HL-60/S4 treated with phorbol 12-myristate 13-acetate at 8.2 ng/mL for 4 days and 3 days (cell line): ENCODE data around the gene PTGES3L.

ENCODE experiments used
- in situ Hi-C: fragments of 300-500 bp; cut with MboI; formaldehyde crosslinking; loops from 2 replicates; pipeline ENCODE4 v1.15.0; 2022; ENCODE audit warnings: low sequenced_read_pairs

PTGES3L gene

DNA sequence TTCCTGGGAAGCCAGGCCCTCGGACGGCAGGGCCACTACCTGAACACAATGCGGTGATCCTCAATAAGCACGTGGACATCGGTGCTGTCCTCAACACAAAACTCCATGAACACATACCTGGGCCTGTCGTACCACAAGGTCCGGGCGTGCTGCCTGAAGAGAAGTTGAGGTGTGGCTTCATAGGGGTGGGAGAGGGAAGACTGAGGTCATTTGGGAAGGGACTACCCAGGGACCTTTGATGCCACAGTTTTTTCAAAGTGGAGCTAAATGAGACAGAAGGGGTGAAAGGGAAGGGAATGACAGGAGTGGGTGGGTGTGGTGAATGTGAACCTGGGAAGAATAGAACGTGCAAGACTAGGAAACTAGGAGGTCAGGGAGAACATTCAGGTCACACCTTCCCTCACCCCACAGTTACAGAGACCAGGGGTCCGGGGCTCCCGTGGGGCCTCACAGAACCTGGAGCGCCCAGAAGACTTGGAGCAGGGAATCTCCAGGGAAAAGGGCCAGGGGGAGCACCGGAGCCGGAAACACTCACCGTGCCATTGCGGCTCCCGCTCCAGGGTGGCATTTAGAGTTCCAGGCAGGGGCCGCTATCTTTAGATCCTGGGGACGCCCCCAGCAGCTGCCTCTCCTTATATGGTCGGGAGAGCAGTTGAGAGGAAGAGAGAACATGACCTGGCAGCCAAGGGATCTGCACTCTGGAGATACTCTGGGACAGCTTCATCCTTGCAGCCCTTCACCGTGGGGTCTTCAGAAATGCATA lies at the start of gene PTGES3L:
Gene PTGES3L, minus strand, starts transcription at position 570 of the 763 bp plus-strand sequence. Its CDS starts 27 bp downstream, at position 543.
- in situ Hi-C loops: no loop called here

DNA sequence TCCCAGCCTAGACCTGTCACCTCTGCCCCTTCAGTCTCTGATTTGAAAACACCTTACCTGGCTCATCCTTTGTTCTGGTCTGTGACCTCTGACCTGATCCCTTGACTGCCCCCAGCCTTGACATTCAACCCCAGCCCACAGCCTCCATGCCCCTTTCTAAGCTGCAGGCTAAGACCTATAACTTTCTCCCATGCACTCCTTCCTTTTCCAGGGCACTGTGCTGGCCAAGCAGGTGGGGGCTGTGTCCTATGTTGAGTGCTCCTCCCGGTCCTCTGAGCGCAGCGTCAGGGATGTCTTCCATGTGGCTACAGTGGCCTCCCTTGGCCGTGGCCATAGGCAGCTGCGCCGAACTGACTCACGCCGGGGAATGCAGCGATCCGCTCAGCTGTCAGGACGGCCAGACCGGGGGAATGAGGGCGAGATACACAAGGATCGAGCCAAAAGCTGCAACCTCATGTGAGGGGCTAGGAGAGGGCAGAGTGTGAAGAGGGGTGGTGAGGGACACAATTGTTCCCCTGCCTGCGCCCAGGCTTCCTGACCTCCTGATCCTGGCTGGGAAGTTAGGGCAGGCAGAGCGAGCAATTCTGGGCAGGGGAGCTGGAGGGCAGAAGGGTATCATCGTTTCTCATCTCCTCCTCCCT lies 48.5 kb upstream of the PTGES3L start:
- in situ Hi-C loops: no loop called here

DNA sequence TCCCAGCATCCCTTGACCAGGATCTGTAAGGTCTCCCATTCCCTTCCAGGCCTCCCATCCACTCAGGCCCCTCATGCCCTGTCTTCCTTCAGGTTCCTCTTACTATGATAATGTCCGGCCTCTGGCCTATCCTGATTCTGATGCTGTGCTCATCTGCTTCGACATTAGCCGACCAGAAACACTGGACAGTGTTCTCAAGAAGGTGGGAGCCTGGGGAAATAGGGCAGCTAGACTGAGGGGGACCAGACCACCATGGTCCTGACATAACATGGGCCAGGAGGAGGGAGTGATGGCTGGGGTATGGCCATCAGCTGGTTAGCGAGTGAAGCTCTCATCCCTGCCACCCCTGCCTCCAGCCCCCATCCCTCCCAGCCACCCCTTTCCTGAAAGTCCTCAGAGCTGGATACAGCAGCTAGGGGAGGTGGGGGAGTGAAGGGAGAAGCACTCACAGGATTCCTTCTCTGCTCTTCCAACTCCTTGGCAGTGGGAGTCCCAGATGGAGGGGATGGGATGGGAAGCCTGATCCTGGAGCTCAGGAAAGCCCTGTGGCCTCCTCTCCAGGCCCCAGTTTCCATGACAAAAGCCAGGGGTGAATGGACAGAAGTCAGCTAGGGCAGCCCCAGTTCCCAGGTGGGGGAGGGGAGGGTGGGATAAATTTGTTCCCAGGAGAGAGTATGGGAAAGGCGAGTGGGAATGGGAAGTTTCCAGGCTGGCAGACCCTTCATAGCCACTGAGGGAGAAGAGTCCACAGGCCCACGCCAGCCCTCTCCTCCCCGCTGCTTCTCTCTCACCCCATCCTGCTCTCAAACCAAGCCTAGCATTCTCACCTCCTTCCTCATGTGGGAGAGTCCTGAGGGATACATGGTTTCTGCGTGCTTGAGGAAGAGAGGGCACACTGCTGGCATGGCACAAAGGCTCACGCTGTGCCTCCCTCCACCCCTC lies 47.5 kb upstream of the PTGES3L start:
- in situ Hi-C loops: no loop called here

DNA sequence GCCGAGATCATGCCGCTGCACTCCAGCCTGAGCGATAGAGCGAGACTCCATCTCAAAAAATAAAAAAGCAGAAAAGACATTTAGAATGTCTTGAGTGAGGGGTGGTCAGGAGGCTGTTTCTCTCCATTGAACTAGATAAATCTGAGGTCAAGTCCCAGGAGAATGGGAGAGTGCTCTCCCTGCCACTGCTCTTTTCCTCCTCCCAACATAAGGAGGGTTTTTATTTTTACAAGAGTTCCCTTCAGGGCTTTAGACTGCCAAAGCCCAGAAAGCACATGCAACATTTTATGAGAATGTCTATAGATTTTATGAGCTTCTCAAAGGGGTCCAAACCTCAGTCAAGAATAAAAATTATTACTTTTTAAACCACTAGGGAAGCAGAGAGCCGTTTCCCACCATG lies 46.7 kb upstream of the PTGES3L start:
- in situ Hi-C loops: no loop called here

DNA sequence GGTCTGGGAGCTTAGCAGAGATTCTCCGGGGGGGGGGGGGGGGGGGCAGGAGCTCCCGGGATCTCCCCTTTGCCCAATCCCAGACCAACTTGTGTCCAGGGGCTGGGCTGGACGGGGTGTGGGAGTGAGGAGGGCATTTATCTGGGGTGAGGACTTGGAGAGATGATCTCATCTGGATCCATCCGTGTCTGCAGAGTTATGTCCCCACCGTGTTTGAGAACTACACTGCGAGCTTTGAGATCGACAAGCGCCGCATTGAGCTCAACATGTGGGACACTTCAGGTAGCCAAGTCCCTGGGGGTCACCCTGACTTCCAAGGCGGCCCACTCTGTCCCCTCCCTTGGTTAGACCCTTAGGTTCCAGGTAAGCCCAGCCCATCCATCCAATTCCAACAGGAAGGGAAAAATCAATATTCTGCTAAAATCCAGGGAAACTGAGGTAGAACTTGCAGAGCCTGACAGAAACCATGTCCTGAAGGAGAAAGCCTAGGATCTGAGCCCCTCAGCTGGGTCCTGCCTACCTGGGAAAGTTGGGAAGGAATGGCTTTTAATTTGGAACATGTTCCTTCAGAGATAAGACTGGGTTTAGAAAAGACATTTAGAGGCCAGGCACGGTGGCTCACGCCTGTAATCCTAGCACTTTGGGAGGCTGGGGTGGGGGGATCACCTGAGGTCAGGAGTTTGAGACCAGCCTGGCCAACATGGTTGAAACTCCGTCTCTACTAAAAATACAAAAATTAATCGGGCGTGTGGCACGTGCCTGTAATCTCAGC lies 46.1 kb upstream of the PTGES3L start:
- in situ Hi-C loops: no loop called here

DNA sequence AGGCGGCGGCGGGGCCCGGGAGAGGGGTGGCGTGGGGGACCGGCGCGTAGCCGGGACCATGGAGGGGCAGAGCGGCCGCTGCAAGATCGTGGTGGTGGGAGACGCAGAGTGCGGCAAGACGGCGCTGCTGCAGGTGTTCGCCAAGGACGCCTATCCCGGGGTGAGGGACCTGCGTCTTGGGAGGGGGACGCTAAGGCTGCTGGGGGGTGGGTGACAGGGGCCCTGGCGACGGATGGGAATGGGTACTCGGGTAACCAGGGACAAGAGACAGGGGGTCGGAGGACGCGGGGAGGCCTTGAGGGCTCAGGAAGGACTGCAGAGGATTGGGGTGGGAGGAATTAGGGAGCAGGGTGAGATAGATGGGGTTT lies 45.4 kb upstream of the PTGES3L start:
- in situ Hi-C loops: no loop called here

DNA sequence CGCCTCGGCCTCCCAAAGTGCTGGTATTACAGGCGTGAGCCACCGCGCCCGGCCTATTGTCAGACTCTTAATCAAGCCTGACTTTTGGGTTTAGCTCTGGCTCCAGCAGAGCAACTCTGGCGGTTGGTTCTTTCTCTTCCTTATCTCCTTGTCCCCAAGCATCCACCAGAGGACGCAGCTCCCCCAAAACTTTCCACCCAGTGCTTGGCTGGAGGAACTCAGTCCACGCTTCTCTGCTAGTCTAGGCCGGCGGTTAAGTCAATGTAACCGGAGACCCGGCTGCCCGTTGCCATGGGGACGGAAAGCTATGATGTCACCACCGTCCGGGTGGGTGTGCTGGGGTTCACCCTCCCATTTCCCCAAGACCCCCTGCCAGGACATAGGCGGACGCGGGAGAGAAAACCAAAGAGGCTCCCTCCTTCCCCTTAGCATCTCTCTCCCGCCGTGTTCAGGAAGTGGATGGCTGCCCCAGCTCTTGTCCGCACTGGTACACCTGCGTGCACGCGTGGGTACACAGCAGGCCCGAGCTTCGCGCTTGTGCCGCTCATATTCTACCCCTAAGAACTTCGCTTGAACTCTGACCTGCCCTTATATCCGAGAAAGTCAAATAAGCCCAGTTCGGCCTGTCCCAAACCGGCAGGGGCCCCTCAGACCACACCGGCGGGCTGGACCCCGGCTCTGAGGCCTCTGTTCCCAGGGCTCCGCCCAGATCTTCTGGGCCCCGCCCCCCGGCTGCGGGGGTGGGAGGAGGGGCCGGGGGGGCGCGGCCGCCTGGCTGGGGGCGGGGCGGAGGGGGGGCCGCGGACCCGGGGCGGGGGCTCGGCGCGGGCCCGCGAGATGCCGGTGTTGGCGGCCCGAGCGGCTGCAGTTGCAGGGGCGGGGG lies 44.8 kb upstream of the PTGES3L start, which contains the start of gene RND2:
Gene RND2, plus strand, starts transcription at position 825 of the 883 bp plus-strand sequence. CDS start 117 bp downstream, outside the sequence.
- in situ Hi-C loops: no loop called here

DNA sequence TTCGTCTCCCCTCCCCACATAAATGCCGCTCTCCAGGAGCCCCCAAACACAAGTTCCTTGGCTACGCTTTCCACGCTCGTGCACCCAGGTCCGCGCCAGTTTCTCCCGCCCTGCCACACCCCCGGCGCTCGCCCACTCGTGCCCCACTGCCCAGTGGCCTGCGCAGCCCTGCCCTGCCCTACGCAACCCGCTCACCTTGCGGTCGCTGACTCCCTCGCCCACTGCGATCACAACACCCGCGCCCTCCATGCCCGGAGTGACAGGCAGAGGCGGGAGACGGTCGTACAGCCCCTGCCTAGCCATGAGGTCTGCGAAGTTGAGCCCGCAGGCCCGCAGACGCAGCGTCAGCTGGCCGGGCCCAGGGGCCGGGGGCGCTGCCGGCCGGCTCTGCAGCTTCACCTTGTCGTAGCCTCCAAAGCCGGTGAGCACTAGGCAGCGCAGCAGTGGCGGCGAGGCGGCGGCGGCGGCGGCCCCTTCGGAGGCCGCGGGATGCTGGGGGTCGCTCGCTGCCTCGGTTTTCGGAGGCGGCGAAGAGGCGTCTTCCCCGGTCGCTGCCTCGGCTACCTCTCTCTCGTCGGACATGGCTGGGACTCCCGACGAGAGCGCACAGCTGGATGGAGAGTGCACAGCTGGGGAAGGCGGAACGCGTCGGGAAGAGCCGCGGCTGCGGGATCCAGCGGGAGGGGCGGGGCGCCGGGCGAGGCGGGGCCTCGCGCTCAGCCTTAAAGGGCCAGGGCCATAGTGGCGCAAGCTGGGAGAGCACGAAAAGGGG lies 42.0 kb upstream of the PTGES3L start, which contains the start of gene VAT1:
Gene VAT1, minus strand, starts transcription at position 645 of the 772 bp plus-strand sequence. Its CDS starts 63 bp downstream, at position 582.
- in situ Hi-C loops: no loop called here

DNA sequence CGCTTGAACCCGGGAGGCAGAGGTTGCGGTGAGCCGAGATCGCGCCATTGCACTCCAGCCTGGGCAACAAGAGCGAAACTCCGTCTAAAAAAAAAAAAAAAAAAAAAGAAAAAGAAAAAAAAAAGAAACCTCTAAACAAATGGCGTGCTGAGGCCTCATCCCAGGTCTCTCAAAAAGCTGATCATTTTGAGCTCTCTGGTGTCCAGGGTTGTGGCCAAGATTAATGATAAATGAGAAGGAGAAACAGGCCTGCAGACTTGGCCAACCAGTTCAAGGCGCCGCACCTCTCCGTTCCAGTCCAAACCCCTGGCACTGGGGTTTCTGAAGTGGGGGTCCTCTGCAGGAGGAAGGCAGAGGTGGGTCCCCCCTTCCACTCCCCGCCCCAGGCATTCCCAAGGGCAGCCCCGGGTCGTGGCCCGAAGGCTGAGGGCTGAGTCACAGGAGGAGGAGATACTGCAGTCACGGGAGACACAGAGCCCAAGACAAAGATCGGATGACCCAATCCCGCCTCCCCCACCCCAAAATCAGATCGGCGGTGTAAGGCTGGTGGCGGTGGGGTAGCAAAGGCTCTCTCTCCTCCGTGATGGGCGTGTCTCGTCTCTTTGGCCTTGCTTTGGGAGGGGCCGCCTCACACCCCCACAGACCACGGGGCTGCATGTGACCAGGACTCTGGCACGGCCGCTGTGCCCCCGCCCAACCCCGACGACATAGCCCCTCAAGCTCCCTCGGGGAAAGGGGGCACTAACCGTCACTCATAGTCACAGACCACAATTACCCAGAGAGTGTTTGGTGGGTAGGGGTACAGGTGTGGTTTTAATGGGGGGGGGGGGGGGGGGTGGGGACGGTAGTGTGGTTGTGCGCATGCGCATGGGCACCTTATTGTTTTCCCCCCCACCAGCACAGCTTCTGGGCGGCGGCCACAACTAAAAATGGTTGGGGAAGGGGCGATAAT lies 41.2 kb upstream of the PTGES3L start:
- in situ Hi-C loops: no loop called here

DNA sequence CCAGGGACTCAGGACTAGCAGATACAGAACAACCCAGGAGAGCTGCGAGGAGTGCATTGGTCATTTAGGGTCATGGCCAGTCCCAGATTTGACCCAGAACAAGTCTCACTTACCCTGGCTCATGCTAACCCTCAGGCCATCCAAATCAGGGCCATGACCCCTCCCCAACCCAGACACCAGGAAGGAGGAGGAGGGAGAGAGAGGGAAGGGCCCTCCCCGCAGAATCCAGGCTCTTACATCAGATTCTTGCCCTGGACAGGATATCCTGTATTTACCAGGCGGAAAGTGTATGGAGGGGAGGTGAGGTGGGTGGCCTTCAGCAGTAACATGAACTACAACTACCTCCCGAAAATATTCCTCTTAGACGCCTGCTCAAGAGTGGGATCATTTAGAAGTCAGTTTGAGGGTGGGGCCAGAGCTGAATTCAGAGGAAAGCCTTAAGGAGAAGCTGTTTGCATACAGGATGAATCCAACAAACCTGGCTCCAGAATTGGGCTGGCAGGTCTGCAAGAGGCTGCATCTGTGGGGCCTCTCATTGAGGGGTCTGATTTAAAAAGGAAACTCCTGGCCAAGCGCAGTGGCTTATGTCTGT lies 40.2 kb upstream of the PTGES3L start:
- in situ Hi-C loops: no loop called here

DNA sequence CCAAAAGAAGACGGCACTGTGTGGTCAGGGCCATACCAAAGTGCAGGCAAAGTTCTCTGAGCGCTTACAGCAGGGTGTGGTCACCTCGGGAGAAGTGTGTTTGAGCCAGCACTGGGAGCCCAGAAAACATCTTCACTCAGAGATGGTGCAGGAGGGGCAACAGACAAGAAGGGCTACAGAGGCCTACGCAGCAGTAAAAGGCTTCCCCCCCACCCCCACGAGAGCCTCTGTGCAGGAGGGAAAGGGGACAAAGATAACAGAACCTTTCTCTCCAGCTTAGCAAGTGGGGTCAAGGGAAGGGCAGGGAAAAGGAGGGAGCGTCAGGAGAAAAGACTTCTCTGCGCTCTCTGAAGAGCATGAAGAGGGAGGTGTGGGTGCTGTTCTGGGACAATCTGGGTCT lies 39.5 kb upstream of the PTGES3L start:
- in situ Hi-C loops: no loop called here

DNA sequence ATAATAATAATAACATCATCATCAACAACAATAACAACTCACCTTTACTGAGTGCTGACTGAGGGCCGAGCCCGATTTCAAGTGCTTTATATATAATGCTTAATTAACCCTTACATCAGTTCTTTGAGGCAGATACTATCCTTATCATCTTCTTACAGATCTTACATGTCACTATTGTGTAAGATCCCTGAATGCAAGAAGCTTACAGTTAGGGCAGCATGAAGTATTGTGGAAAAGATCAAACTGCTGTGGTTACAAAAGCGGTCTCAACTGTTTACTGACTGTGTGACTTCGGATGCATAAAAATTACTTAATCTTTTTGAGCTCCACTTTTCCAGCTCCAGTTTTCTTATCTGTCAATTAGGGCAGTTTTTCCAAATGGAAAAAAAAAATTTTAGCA lies 39.1 kb upstream of the PTGES3L start:
- in situ Hi-C loops: no loop called here

DNA sequence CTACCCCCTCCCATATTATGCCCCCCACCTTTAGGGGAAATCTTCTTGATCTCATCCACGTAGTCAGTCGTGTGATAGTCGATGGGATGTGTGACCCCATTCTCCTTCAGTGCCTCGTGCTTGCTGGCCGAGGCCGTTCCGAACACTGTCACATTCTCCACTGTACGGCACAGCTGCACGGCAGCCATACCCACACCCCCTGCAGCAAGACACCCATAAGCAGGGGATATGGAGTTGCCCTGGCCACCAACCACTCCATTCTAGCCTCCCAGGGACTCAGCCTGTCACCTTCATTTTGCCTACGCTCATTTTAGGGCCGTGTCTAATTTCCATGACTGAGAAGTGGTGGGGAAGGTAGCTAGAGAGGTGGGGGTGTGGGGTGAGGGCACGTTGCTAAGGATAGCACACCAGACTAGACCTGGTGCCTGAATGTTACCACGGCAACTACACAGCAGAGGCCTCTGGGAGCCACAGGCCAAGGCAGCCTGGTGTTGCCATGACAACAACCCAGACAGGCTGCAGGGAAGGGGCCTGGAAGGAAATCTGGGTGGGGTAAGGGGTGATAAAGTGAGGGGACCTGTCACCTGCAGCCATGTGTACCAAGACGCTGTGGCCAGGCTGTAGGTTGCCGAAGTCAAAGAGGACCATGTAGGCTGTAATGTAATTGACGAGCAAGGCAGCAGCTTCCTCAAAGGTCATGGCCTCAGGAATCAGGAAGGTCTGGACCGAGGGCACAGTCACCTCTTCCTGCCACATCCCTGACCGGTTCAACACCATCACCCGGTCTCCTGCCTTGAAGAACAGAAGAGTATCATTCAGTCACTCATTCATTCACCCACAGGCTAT lies 38.4 kb upstream of the PTGES3L start:
- in situ Hi-C loops: no loop called here

DNA sequence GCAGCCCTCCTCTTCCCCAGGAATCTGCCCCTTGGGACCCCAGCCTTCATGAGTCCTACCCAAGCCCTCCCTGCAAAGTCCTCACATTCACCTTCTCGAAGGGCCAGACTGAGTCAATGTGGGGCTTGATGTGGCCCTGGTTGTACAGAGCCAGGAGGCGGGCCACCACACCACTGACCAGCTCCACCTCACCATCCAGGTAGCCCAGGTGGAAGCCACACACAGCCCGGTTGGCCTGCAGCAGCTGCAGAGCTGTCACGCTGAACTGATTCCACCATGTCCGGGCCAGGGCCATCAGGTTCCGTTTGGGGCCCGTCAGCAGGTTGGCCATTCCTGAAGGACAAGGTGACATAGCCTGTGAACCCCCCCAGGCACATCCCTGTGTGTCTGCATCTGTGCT lies 36.3 kb upstream of the PTGES3L start:
- in situ Hi-C loops: no loop called here

DNA sequence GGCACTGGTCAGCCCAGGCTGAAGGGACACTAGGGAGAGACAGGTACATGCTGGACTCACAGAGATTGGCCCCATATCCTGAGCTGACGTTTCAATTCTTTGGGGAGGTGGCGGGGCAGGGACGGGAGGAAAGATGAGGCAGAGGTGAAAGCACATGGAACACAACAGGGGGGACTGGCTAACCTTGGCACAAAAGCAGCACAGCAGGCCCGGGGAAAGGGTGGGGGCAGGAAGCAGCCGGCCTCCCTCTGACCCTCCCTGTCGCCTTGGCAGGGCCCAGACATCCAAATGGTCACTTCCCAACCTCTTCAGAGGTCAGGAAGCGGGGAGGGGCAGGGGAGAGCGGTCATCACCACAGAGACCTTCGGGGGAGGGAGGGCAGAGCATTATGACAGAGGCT lies 35.7 kb upstream of the PTGES3L start:
- in situ Hi-C loops: no loop called here
